Endothelial cell of umbilical vein (primary cell): ENCODE data around the gene PPP1R16B. TPM values are rescaled to one million over a fixed set of nuclear protein-coding genes. Genes with fewer than 3 reads are reported as not detected.
A peak's percentile ranks its signal among the peaks of the same experiment; 100 is the strongest.

Experiments
- BruUV-seq: library from RNA; stranded (reverse); fragments of 400-500 nt; replicated peaks from 2 replicates; lab custom pipeline; 2021; lab: Mats Ljungman, UMichigan
- CTCF ChIA-PET: fragments of 300-600, 350-600 bp; sonication (Branson Sonifier 250); formaldehyde crosslinking; loops from one replicate; lab custom pipeline; 2021; ENCODE audit warnings: antibody characterized with exemption, inconsistent platforms; lab: Charles Lee
- POLR2A ChIA-PET: fragments of 300-600, 350-600 bp; sonication (Branson Sonifier 250); formaldehyde crosslinking; loops from one replicate; lab custom pipeline; 2021; ENCODE audit warnings: antibody characterized with exemption, inconsistent platforms; lab: Charles Lee
- DNase-seq: peaks from one replicate; pipeline ENCODE4 v3.0.0-alpha.2; 2011; ENCODE audit warnings: low read depth, low spot score
- FAIRE-seq: peaks from 2 replicates; lab custom pipeline; 2011; peaks lifted over from hg19 to GRCh38; lab: Jason Lieb, UNC
- H2AFZ ChIP-seq: 2 replicates; pipeline ENCODE4 v1.6.0; 2012; ENCODE audit warnings: low read depth, low read length, control low read depth, inconsistent platforms
- H3K27ac ChIP-seq: 2 replicates; pipeline ENCODE4 v1.5.1; 2011; ENCODE audit warnings: low read depth, mild to moderate bottlenecking, control low read depth, low read length, moderate library complexity; ENCODE audit not compliant: insufficient read depth
- H3K27me3 ChIP-seq, 2 experiments: 2 replicates each; pipeline versions ENCODE4 v1.6.0 to v1.6.1; 2011; ENCODE audit warnings: low read length in 2 of 2, mixed read lengths in 1 of 2; ENCODE audit not compliant: control insufficient read depth in 2 of 2, insufficient read depth in 2 of 2
- H3K36me3 ChIP-seq, 2 experiments: 2 replicates in 1 of 2; 3 replicates in 1 of 2; pipeline ENCODE4 v1.5.1; 2011; ENCODE audit warnings: low read length in 2 of 2, mild to moderate bottlenecking in 1 of 2, moderate library complexity in 1 of 2; ENCODE audit not compliant: control insufficient read depth in 2 of 2, insufficient read depth in 2 of 2; ENCODE audit errors: extremely low read depth in 1 of 2
- H3K4me1 ChIP-seq: 3 replicates; pipeline ENCODE4 v1.5.1; 2011; ENCODE audit warnings: mild to moderate bottlenecking, low read length; ENCODE audit not compliant: control insufficient read depth, insufficient read depth; ENCODE audit errors: extremely low read depth
- H3K4me2 ChIP-seq: 2 replicates; pipeline ENCODE4 v1.6.1; 2011; ENCODE audit warnings: low read length, control low read depth, mixed read lengths; ENCODE audit not compliant: insufficient read depth
- H3K4me3 ChIP-seq, 3 experiments: fragments of 200-600 bp in 1 of 3; sonication (generic), shearing (Covaris generic) in 1 of 3; replicated peaks in 1 of 3; 2 replicates each; pipeline ENCODE4 v1.5.1; 2011 to 2016; ENCODE audit warnings: control low read depth in 3 of 3, low read length in 3 of 3, mild to moderate bottlenecking in 2 of 3, inconsistent platforms in 1 of 3, low read depth in 1 of 3, moderate library complexity in 1 of 3; ENCODE audit not compliant: insufficient read depth in 1 of 3
- H3K79me2 ChIP-seq: 2 replicates; pipeline ENCODE4 v1.6.0; 2012; ENCODE audit warnings: low read length, inconsistent platforms; ENCODE audit not compliant: control insufficient read depth, insufficient read depth
- H3K9ac ChIP-seq: replicated peaks from 2 replicates; pipeline ENCODE3; 2011; ENCODE audit warnings: low read length, control low read depth; ENCODE audit not compliant: insufficient read depth; ENCODE audit errors: extremely low read depth
- H3K9me1 ChIP-seq: replicated peaks from 3 replicates; pipeline ENCODE4 v1.6.0; 2011; ENCODE audit warnings: mild to moderate bottlenecking, low read length; ENCODE audit not compliant: control insufficient read depth, insufficient read depth; ENCODE audit errors: extremely low read depth
- H3K9me3 ChIP-seq: replicated peaks from 2 replicates; pipeline ENCODE4 v1.5.1; 2012; ENCODE audit warnings: low read length, inconsistent platforms; ENCODE audit not compliant: control insufficient read depth, insufficient read depth
- H4K20me1 ChIP-seq: replicated peaks from 2 replicates; pipeline ENCODE3; 2011; ENCODE audit warnings: mild to moderate bottlenecking, low read length; ENCODE audit not compliant: control insufficient read depth, insufficient read depth; ENCODE audit errors: extremely low read depth
- CTCF ChIP-seq, 2 donors: IDR thresholded peaks; 1 replicate in 1 of 2; 2 replicates in 1 of 2; pipeline ENCODE4 v1.5.1; 2011; ENCODE audit warnings: low read length in 2 of 2, mild to moderate bottlenecking in 2 of 2, moderate library complexity in 2 of 2, control low read depth in 1 of 2, inconsistent platforms in 1 of 2, low read depth in 1 of 2; ENCODE audit not compliant: insufficient read depth in 1 of 2; ENCODE audit errors: extremely low read depth in 1 of 2
- FOS ChIP-seq: IDR thresholded peaks from 2 replicates; pipeline ENCODE4 v1.6.1; 2011; ENCODE audit warnings: mild to moderate bottlenecking, low read length, moderate library complexity, borderline replicate concordance; ENCODE audit not compliant: insufficient read depth
- GATA2 ChIP-seq: IDR thresholded peaks from 2 replicates; pipeline ENCODE4 v1.7.0; 2011; ENCODE audit warnings: low read depth, mild to moderate bottlenecking, moderate library complexity, mixed read lengths, low read length; ENCODE audit not compliant: insufficient read length, insufficient read depth
- MAX ChIP-seq: IDR thresholded peaks from 2 replicates; pipeline ENCODE4 v1.6.1; 2011; ENCODE audit not compliant: insufficient read depth, insufficient read length
- POLR2AphosphoS5 ChIP-seq: IDR thresholded peaks from 2 replicates; pipeline ENCODE4 v1.6.1; 2012; ENCODE audit warnings: low read depth, mild to moderate bottlenecking, control low read depth, low read length, moderate library complexity; ENCODE audit not compliant: insufficient read depth
- dilution Hi-C: fragments of 300-500 bp; cut with MboI; formaldehyde crosslinking; loops from one replicate; pipeline ENCODE4 v1.15.0; 2019; ENCODE audit warnings: low sequenced_read_pairs; ENCODE audit not compliant: extremely low pct_ligation_motif_present
- intact Hi-C: fragments of 100-400 bp; cut with micrococcal nuclease; formaldehyde crosslinking; loops from one replicate; pipeline ENCODE4 v1.10.0; 2022
- polyA plus RNA-seq, 4 experiments: library from polyadenylated mRNA; depleted of rRNA in 3 of 4; stranded (reverse) in 3 of 4; unstranded in 1 of 4; fragments of >200 nt; gene quantifications; 2 replicates each; pipeline versions ENCODE4 v1.2.1 to v1.2.3, GENCODE V29; 2011 to 2012; ENCODE audit warnings: missing spikeins in 1 of 4
- total RNA-seq: library from RNA; stranded (reverse); gene quantifications from 2 replicates; pipeline ENCODE4 v1.2.3, GENCODE V29; 2021

PPP1R16B gene
- total and polyA plus RNA-seq, 2 donors (not counting 3 experiments of a cell fraction or from before 2014, with no cell fraction given), result 34.7 to 68.1 TPM

GRCh38 chr20:38893565-38894090 lies 88.1 kb downstream of the PPP1R16B start:
- POLR2A ChIA-PET, result no interaction called here

More at GRCh38 chr20:38893565-38894090, 88.1 kb downstream of the PPP1R16B start:
- Histone ChIP-seq H3K27ac (no peak overlapping the region), H3K36me3 (peaks cover 0 to 24% of the 10 kb centered on the region in 2 experiments), H3K4me3 (no peak overlapping the region), H3K9ac (no peak overlapping the region), H3K4me2 (no peak overlapping the region), H3K79me2 (no peaks in the 10 kb centered on the region), H3K9me3 (no peaks in the 10 kb centered on the region), H3K4me1 (peaks cover 5% of the 10 kb centered on the region), H4K20me1 (no peaks in the 10 kb centered on the region), H3K9me1 (no peaks in the 10 kb centered on the region), H2AFZ (no peak overlapping the region), H3K27me3 (no peaks in the 10 kb centered on the region)
- FAIRE-seq, result peak; percentile 66
- intact Hi-C loops (loop anchor here (1.0 to 2.0 kb wide), 4 partner anchors 65 to 247 kb away; no protein-coding TSS in a partner anchor), dilution Hi-C loops (no loop called here)
- no TSS peak for BruUV-seq
- CTCF ChIA-PET, result interaction anchor here (0.6 to 2.9 kb wide), 24 partner anchors 10 to 246 kb away, joined by 3 to 17 read pairs (median 5); partner anchors contain the start of genes DHX35, FAM83D and PPP1R16B
- TF ChIP-seq CTCF (IDR thresholded peaks at IDR 0.05; ENCODE audit: extremely low read depth in 1 of 2, insufficient read depth in 1 of 2, low read depth in 1 of 2, low read length in 2 of 2) (peak; percentile 86 to 99), GATA2 (no peak), FOS (no peak), POLR2AphosphoS5 (no peak), MAX (no peak)
- peak; percentile 65 for DNase-seq
